Measurements from ENCODE around the gene PSMA5.
"Not testable (repeated sequence)": the region's sequence is repeated elsewhere in the genome, so short reads cannot be mapped to it uniquely, and the experiment has no call there.

PSMA5 gene

GRCh38 chr1:109454497-109455133 lies 28.4 kb upstream of the PSMA5 start:
- CTCF ChIA-PET: interaction anchor here (0.6 kb wide), 1 partner anchor 742 kb away, joined by 3 read pairs; no protein-coding TSS in a partner anchor
- no peak for DNase-seq (ENCODE audit: low spot score)
- no peak overlapping the region for H3K27ac ChIP-seq
- POLR2A ChIA-PET (ENCODE audit: low non-redundant PET): no interaction called here
- no peak for TF ChIP-seq CTCF (conservative IDR thresholded peaks at IDR 0.05; ENCODE audit: low read depth)

- CTCF ChIA-PET: no interaction called here
- no peak for DNase-seq (ENCODE audit: low spot score)
- no peak for TF ChIP-seq CTCF (conservative IDR thresholded peaks at IDR 0.05; ENCODE audit: low read depth)
- POLR2A ChIA-PET (ENCODE audit: low non-redundant PET): no interaction called here
- H3K27ac ChIP-seq: no peak overlapping the region
These were observed 21.3 kb upstream of the PSMA5 start for GRCh38 chr1:109447524-109447923.

- H3K27ac ChIP-seq; DNase-seq (ENCODE audit: low spot score); POLR2A ChIA-PET (ENCODE audit: low non-redundant PET); CTCF ChIA-PET: not testable (repeated sequence)
These were observed 19.9 kb upstream of the PSMA5 start for GRCh38 chr1:109445949-109446695.

GRCh38 chr1:109444346-109444745 lies 18.1 kb upstream of the PSMA5 start:
- H3K27ac ChIP-seq: no peak overlapping the region
- CTCF ChIA-PET: no interaction called here
- POLR2A ChIA-PET (ENCODE audit: low non-redundant PET): no interaction called here
- no peak for DNase-seq (ENCODE audit: low spot score)
- TF ChIP-seq CTCF (conservative IDR thresholded peaks at IDR 0.05; ENCODE audit: low read depth): no peak

GRCh38 chr1:109443476-109443875 lies 17.2 kb upstream of the PSMA5 start:
- TF ChIP-seq CTCF (conservative IDR thresholded peaks at IDR 0.05; ENCODE audit: low read depth): no peak
- no peak for DNase-seq (ENCODE audit: low spot score)
- POLR2A ChIA-PET (ENCODE audit: low non-redundant PET): no interaction called here
- no peak overlapping the region for H3K27ac ChIP-seq
- CTCF ChIA-PET: no interaction called here

- ChIA-PET POLR2A (ENCODE audit: low non-redundant PET) (no interaction called here), CTCF (no interaction called here)
- H3K27ac ChIP-seq: no peak overlapping the region
- DNase-seq (ENCODE audit: low spot score): no peak
- TF ChIP-seq CTCF (conservative IDR thresholded peaks at IDR 0.05; ENCODE audit: low read depth): no peak
These were observed 14.8 kb upstream of the PSMA5 start for GRCh38 chr1:109441069-109441468.

GRCh38 chr1:109438798-109439297 lies 12.6 kb upstream of the PSMA5 start:
- TF ChIP-seq CTCF (conservative IDR thresholded peaks at IDR 0.05; ENCODE audit: low read depth): no peak
- ChIA-PET CTCF (no interaction called here), POLR2A (ENCODE audit: low non-redundant PET) (no interaction called here)
- DNase-seq (ENCODE audit: low spot score): peak; percentile 20
- H3K27ac ChIP-seq: no peak overlapping the region

Measured in RWPE1 (cell line).